Hepatocyte (in vitro differentiated cells): ENCODE data around the gene PDLIM4. TPM values are rescaled to one million over a fixed set of nuclear protein-coding genes. Genes with fewer than 3 reads are reported as not detected.

Source experiments
- DNase-seq: peaks from one replicate; pipeline ENCODE4 v3.0.0-alpha.2; 2016; ENCODE audit warnings: low spot score
- H2AFZ ChIP-seq: fragments of 200-600 bp; sonication (generic); 2 replicates; pipeline ENCODE4 v1.6.0; 2016; ENCODE audit warnings: antibody characterized with exemption, mild to moderate bottlenecking
- H3K27ac ChIP-seq: fragments of 200-600 bp; sonication (generic); 2 replicates; pipeline ENCODE4 v1.5.1; 2016; ENCODE audit warnings: mild to moderate bottlenecking
- H3K27me3 ChIP-seq: fragments of 200-600 bp; sonication (generic); 2 replicates; pipeline ENCODE4 v1.6.1; 2016
- H3K36me3 ChIP-seq: fragments of 200-600 bp; sonication (generic); replicated peaks from 2 replicates; pipeline ENCODE4 v1.5.1; 2016; ENCODE audit warnings: low read depth; ENCODE audit not compliant: insufficient read depth
- H3K4me1 ChIP-seq: fragments of 200-600 bp; sonication (generic); 2 replicates; pipeline ENCODE4 v1.5.1; 2016; ENCODE audit warnings: mild to moderate bottlenecking, moderate library complexity; ENCODE audit not compliant: insufficient read depth
- H3K4me2 ChIP-seq: fragments of 200-600 bp; sonication (generic); 2 replicates; pipeline ENCODE4 v1.6.0; 2016
- H3K4me3 ChIP-seq: fragments of 200-600 bp; sonication (generic); 2 replicates; pipeline ENCODE4 v1.5.1; 2016; ENCODE audit warnings: mild to moderate bottlenecking
- H3K79me2 ChIP-seq: fragments of 200-600 bp; sonication (generic); 2 replicates; pipeline ENCODE4 v1.6.0; 2017; ENCODE audit warnings: mild to moderate bottlenecking
- H3K9me2 ChIP-seq: fragments of 200-600 bp; sonication (generic); replicated peaks from 2 replicates; pipeline ENCODE4 v1.6.0; 2017; ENCODE audit warnings: mild to moderate bottlenecking; ENCODE audit not compliant: insufficient read depth
- H3K9me3 ChIP-seq: fragments of 200-600 bp; sonication (generic); 2 replicates; pipeline ENCODE4 v1.5.1; 2016; ENCODE audit warnings: low read depth, mild to moderate bottlenecking
- H4K20me1 ChIP-seq: fragments of 200-600 bp; sonication (generic); 2 replicates; pipeline ENCODE4 v1.6.0; 2016; ENCODE audit warnings: mild to moderate bottlenecking; ENCODE audit not compliant: insufficient read depth, poor library complexity, severe bottlenecking
- CTCF ChIP-seq: fragments of 200-600 bp; sonication (generic); IDR thresholded peaks from 2 replicates; pipeline ENCODE4 v1.5.1; 2016; ENCODE audit warnings: antibody characterized with exemption, mild to moderate bottlenecking; ENCODE audit not compliant: poor library complexity
- EZH2 ChIP-seq: fragments of 200-600 bp; sonication (generic); IDR thresholded peaks from 2 replicates; pipeline ENCODE4 v1.6.1; 2016; ENCODE audit warnings: antibody characterized with exemption, mild to moderate bottlenecking, borderline replicate concordance
- EZH2phosphoT487 ChIP-seq: fragments of 200-600 bp; sonication (generic); IDR thresholded peaks from one replicate; pipeline ENCODE4 v1.6.1; 2018; ENCODE audit warnings: antibody characterized with exemption, mild to moderate bottlenecking, low read depth, moderate library complexity; ENCODE audit not compliant: unreplicated experiment, severe bottlenecking
- WGBS: methylation state at CpG from one replicate; pipeline ENCODE4 v1.1.6; 2016; ENCODE audit warnings: low lambda C conversion rate; ENCODE audit errors: missing lambda C conversion rate; 5-methylcytosine and 5-hydroxymethylcytosine counted together
- polyA plus RNA-seq: library from polyadenylated mRNA; unstranded; fragments of >200 nt; fragmentation: Nextera tagmentation; extraction: Ambion mirVana; gene quantifications from 2 replicates; pipeline ENCODE4 v1.2.1, GENCODE V29; 2016
- total RNA-seq: library from RNA; depleted of rRNA; stranded (reverse); fragments of >200 nt; gene quantifications from 2 replicates; pipeline ENCODE4 v1.2.3, GENCODE V29; 2014

PDLIM4 gene
- total and polyA plus RNA-seq, 2 experiments from 2014 or later, result 16.4 to 102 TPM

DNA sequence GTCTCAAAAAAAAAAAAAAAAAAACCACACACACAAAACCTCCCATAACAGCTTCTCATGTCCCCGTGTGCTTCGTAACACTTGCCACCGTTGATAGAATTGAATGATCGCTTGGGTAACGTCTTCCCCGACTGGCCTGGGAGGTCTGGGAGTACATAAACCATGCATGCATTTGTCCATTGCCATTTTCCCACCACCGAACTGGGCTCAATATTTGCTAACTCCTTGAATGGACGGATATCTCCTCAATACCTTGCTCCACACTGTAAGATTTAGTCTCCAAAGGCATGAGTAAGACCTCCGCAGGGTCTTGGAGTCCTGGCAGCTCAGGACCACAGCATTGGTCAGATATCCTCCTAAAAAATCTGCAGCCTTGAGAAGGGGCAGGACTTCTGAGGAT, 26.6 kb upstream of the PDLIM4 start:
- Histone ChIP-seq H3K27me3 (no peaks in the 10 kb centered on the region), H3K79me2 (peaks cover 11% of the 10 kb centered on the region), H3K4me1 (peaks cover 16% of the 10 kb centered on the region), H4K20me1 (no peaks in the 10 kb centered on the region), H3K9me3 (no peaks in the 10 kb centered on the region), H2AFZ (no peak overlapping the region), H3K36me3 (no peaks in the 10 kb centered on the region), H3K4me3 (no peak overlapping the region), H3K9me2 (no peaks in the 10 kb centered on the region), H3K27ac (no peak overlapping the region), H3K4me2 (no peak overlapping the region)
- TF ChIP-seq EZH2phosphoT487, result no peak
- no peak for TF ChIP-seq CTCF
- no peak for TF ChIP-seq EZH2
- WGBS, result 94% methylated on average over 9 of the region's 9 CpGs
- no peak for DNase-seq

- Histone ChIP-seq H3K27me3 (no peaks in the 10 kb centered on the region), H3K36me3 (no peaks in the 10 kb centered on the region), H2AFZ (no peak overlapping the region), H3K79me2 (no peaks in the 10 kb centered on the region), H4K20me1 (no peaks in the 10 kb centered on the region), H3K4me1 (peaks cover 5% of the 10 kb centered on the region), H3K27ac (no peak overlapping the region), H3K4me2 (no peak overlapping the region), H3K9me3 (no peaks in the 10 kb centered on the region), H3K9me2 (no peaks in the 10 kb centered on the region), H3K4me3 (no peak overlapping the region)
- DNase-seq, result no peak
- no peak for TF ChIP-seq CTCF
- TF ChIP-seq EZH2phosphoT487, result no peak
- no peak for TF ChIP-seq EZH2
- 71% methylated on average over 3 of the region's 3 CpGs for whole genome bisulfite sequencing
These were observed 25.0 kb upstream of the PDLIM4 start for GRCh38 chr5:132232465-132232864.

DNA sequence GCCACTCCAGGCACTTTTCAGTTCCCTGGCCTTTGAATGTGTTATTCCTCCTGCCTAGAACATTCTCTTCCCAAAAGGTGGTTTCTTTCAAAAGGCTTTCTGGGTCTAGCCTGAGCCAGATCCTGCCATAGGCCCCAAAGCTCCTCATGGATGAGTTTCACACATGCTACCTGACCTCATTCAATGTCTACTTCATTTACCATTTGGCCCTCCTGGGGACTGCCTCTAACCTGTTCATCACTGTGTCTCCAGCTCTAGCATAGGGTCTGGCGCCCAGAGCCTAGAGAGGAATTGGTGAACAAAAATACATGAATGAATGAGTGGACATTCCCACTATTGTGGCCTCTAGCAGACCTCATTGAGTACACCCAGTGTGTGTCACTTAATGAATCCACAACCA, 24.4 kb upstream of the PDLIM4 start:
- H3K27me3 ChIP-seq, result no peaks in the 10 kb centered on the region

More for the DNA sequence above, 24.4 kb upstream of the PDLIM4 start:
- Histone ChIP-seq H4K20me1 (no peaks in the 10 kb centered on the region), H3K9me2 (no peaks in the 10 kb centered on the region), H3K79me2 (no peaks in the 10 kb centered on the region), H3K4me3 (no peak overlapping the region), H3K36me3 (no peaks in the 10 kb centered on the region), H2AFZ (no peak overlapping the region), H3K27ac (no peak overlapping the region), H3K4me1 (peaks cover 4% of the 10 kb centered on the region), H3K4me2 (no peak overlapping the region), H3K9me3 (no peaks in the 10 kb centered on the region)
- WGBS, result 92% methylated on average over 1 of the region's 1 CpG
- DNase-seq, result no peak
- TF ChIP-seq CTCF (no peak), EZH2phosphoT487 (no peak)
